Testis (tissue), 2 donors: ENCODE measurements around the gene TOMM40L.

ENCODE experiments used
- CTCF ChIP-seq, 3 experiments: fragments of 450-650 bp in 2 of 3; fragments of 200-600 bp in 1 of 3; sonication (generic) in 1 of 3; IDR thresholded peaks; one replicate each; pipeline ENCODE4 v1.5.1; 2016 to 2019; ENCODE audit warnings: antibody characterized with exemption in 3 of 3, mild to moderate bottlenecking in 2 of 3, moderate library complexity in 1 of 3
- POLR2A ChIP-seq: fragments of 450-650 bp; IDR thresholded peaks from one replicate; pipeline ENCODE4 v1.6.1; 2017; ENCODE audit warnings: antibody characterized with exemption, mild to moderate bottlenecking, moderate library complexity

GRCh38 chr1:161189036-161189435, 36.8 kb upstream of the TOMM40L start:
- no peak for TF ChIP-seq CTCF (IDR thresholded peaks at IDR 0.05)
- TF ChIP-seq POLR2A, result no peak
